ENCODE results near the gene GCFC2.

The GCFC2 gene

DNA sequence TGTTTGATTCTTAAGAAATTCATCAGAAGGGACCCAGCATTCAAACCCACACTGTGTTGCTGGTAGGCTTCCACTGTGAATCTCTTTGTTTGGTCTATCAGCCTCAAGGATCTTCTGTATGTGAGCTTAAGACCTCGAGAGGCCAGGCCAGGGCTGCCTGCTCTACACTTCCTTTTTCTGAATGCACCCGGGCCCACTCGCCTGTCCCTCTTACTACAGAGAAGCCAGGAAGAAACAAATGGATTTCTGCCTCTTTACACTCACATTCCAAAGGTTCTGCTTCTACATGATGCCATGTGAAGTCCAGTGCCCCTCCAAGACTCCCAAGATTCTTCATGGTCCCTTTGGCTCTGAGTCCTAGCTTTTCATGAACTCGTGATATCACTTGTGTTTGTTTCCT lies 89.5 kb downstream of the GCFC2 start:
- TF ChIP-seq, protein P1, sequence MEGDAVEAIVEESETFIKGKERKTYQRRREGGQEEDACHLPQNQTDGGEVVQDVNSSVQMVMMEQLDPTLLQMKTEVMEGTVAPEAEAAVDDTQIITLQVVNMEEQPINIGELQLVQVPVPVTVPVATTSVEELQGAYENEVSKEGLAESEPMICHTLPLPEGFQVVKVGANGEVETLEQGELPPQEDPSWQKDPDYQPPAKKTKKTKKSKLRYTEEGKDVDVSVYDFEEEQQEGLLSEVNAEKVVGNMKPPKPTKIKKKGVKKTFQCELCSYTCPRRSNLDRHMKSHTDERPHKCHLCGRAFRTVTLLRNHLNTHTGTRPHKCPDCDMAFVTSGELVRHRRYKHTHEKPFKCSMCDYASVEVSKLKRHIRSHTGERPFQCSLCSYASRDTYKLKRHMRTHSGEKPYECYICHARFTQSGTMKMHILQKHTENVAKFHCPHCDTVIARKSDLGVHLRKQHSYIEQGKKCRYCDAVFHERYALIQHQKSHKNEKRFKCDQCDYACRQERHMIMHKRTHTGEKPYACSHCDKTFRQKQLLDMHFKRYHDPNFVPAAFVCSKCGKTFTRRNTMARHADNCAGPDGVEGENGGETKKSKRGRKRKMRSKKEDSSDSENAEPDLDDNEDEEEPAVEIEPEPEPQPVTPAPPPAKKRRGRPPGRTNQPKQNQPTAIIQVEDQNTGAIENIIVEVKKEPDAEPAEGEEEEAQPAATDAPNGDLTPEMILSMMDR (IDR thresholded peaks at IDR 0.05): no peak

DNA sequence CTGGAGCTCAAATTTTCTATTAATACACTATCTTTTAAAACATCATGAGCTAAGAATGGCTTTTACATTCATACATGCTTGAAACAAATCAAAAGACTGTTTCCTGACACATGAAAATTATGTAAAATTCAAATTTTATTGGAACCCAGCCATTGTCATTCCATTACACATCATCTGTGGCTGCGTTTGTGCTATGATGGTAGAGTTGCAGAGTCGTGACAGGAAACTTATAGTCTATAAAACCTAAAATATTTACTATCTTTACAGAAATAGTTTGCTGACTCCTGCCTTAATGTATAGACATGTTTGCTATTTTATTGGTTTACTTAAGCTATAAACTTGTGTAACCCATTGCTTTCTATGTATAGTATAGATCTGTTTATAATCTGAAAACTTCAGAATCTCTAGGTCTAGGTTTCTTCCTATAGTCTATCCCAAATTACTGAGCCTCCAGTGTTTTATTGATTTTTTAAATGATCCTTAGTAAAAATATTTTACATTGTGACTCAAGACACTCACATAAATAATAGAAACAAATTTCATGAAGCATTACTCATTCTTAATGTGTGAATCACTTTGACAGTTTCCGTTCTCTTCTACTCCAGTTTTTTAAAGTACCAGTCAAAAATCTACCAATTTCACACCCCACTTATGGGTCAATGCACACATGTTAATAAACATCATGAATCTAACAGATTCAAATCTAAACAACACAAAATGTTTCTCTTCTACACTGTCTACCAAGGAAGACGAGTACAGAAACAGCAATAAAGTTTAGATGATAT lies 90.6 kb downstream of the GCFC2 start:
- TF ChIP-seq, protein P1 (IDR thresholded peaks at IDR 0.05): no peak

DNA sequence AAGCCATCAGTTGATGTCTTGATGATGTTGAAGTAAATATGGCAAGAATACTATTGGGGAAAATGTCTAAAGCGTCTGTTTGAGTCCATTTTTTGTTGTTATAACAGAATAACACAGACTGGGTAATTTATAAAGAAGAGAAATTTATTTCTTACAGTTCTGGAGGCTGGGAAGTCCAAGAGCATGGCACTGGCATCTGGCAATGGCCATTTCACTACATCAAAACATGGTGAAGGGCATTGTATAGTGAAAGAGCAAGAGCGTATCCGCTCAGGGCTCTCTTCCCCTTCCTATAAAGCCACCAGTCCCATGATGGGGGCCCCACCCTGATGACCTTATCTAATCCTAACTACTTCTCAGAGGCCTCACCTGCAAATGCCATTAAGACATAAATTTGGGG lies 93.8 kb downstream of the GCFC2 start:
- TF ChIP-seq, protein P1 (IDR thresholded peaks at IDR 0.05): no peak

DNA sequence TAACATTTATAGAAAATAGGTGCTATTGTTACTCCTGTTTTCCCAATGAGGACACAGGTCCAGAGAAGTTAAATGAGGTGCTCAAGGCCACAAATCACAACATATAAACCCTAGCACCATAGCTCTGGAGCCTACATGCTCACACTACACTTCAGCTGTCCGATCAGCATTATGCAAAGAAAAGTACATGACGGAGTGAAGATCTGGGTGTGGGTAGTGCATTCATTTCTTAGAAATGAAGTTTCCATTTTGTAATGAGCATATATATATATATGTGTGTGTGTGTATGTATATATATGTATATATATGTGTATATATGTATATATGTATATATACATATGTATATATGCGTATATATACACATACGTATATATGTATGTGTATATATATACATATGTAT lies 94.3 kb downstream of the GCFC2 start:
- TF ChIP-seq, protein P1 (IDR thresholded peaks at IDR 0.05): no peak

DNA sequence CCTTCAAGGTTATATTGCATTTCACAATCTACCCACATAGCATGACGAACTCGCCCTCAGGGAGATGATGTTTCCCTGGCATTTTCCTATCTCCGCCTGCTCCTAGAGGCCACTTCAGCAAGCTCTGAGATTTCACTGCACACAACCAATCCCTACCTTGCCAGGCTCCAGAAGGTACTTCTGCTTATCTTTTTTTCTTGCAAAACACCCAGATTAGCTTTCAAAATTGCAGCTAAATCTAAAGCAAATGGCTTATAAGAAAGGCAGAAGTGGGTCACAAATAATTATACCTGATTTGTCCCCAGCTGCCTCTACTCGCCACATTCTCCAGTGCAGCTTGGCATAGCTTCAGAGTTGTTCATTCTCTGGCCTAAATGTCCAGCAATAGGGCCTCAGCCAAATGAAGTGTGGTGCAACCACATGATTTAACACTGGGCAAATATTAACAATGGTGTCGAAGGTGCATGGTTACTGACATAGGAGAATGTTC lies 96.5 kb downstream of the GCFC2 start:
- TF ChIP-seq, protein P1 (IDR thresholded peaks at IDR 0.05): no peak

DNA sequence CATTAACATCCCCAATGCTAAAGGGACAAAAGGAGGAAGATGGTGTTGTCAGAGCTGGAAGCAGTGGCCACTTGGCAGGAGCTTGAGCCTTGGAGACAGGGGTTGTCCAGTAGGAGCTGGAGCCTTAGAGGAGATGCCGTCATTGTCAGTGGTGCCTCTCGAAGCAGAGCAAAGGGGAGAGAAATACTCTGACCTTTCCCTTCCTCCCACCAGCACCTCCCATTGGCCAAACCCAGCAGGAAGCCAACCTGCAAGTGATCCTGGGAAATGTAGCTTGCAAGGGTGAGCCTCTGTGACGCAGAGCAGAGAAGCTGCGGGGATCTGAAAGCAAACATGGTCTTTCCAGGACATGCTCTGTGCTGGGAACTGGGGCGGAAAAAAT lies 97.9 kb downstream of the GCFC2 start:
- TF ChIP-seq, protein P1 (IDR thresholded peaks at IDR 0.05): no peak
